Measurements from ENCODE around the gene IBA57. TPM values are rescaled to one million over a fixed set of nuclear protein-coding genes. Genes with fewer than 3 reads are reported as not detected.
"Not testable (repeated sequence)": the region's sequence is repeated elsewhere in the genome, so short reads cannot be mapped to it uniquely, and the experiment has no call there.

IBA57 gene
- polyA plus RNA-seq, 2 donors, result 1.5 to 3.5 TPM

DNA sequence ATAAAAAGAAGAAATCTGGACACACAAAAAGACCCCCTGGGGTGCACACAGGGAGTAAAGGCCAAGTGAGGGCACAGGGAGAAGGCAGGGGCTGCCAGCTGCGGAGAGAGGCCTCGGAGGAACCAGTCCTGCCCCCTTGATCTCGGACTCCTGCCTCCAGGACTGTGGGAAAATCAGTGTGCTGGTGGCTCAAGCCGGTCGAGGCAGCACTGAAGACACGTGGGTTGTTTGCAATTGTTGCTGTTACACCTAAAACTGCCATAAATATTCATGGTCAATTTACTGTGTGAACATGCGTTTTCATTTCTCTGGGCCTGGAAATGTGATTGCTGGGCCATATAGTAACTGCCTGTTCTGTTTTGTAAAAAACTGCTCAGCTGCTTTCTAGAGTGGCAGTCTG lies 18.5 kb downstream of the IBA57 start:
- no peaks in the 10 kb centered on the region for H3K36me3 ChIP-seq (ENCODE audit: control insufficient read depth in 2 of 2, insufficient read depth in 2 of 2, low read length in 1 of 2)
- H3K27me3 ChIP-seq (ENCODE audit: control insufficient read depth in 1 of 2, insufficient read depth in 2 of 2, low read length in 2 of 2), result no peaks in the 10 kb centered on the region
- H3K27ac ChIP-seq (ENCODE audit: low read depth in 2 of 2, low read length in 1 of 2), result no peak overlapping the region
- no peaks in the 10 kb centered on the region for H3K9me3 ChIP-seq (ENCODE audit: control insufficient read depth in 2 of 2, insufficient read depth in 1 of 2, low read depth in 1 of 2, low read length in 1 of 2)
- no peak overlapping the region for H3K4me3 ChIP-seq (ENCODE audit: low read depth in 1 of 2, low read length in 2 of 2)
- 79 to 80% methylated on average over 7 of the region's 7 CpGs for WGBS, 2 donors
- H3K4me1 ChIP-seq (ENCODE audit: control insufficient read depth in 2 of 2, insufficient read depth in 2 of 2, low read length in 1 of 2), result no peaks in the 10 kb centered on the region

DNA sequence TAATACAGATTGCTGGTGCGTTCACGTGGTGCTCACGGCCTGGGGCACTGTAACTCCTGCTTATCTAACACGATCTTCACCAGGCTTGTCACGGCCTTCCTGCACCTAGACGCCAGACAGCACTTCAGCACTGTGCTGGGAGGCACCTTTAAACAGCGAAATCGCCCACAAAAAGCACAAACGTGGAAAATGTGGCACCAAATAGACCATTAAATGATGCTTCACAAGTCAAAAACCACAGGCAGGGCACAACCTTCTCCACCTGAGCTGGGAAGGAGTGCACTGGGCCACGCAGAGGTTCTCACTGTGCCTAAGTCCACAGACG lies 20.0 kb downstream of the IBA57 start:
- no peaks in the 10 kb centered on the region for H3K9me3 ChIP-seq (ENCODE audit: control insufficient read depth in 2 of 2, insufficient read depth in 1 of 2, low read depth in 1 of 2, low read length in 1 of 2)
- WGBS, 2 donors, result 73 to 77% methylated on average over 11 of the region's 11 CpGs
- no peaks in the 10 kb centered on the region for H3K27me3 ChIP-seq (ENCODE audit: control insufficient read depth in 1 of 2, insufficient read depth in 2 of 2, low read length in 2 of 2)
- no peaks in the 10 kb centered on the region for H3K36me3 ChIP-seq (ENCODE audit: control insufficient read depth in 2 of 2, insufficient read depth in 2 of 2, low read length in 1 of 2)
- H3K4me3 ChIP-seq (ENCODE audit: low read depth in 1 of 2, low read length in 2 of 2), result no peak overlapping the region
- H3K27ac ChIP-seq (ENCODE audit: low read depth in 2 of 2, low read length in 1 of 2), result no peak overlapping the region
- H3K4me1 ChIP-seq (ENCODE audit: control insufficient read depth in 2 of 2, insufficient read depth in 2 of 2, low read length in 1 of 2), result no peaks in the 10 kb centered on the region

DNA sequence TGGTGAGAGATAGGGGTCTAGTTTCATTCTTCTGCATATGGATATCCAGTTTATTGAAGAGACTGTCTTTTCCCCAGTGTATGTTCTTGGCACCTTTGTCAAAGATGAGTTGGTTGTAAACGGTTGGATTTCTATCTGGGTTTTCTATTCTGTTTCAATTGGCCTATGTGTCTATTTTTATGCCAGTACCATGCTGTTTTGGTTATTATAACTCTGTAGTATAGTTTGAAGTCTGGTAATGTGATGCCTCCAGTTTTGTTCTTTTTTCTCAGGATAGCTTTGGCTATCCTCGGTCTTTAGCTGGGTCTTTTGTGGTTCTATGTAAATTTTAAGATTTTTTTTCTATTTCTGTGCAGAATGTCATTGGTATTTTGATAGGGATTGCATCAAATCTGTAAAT lies 22.6 kb downstream of the IBA57 start:
- H3K27me3 ChIP-seq (ENCODE audit: control insufficient read depth in 1 of 2, insufficient read depth in 2 of 2, low read length in 2 of 2); H3K36me3 ChIP-seq (ENCODE audit: control insufficient read depth in 2 of 2, insufficient read depth in 2 of 2, low read length in 1 of 2); H3K9me3 ChIP-seq (ENCODE audit: control insufficient read depth in 2 of 2, insufficient read depth in 1 of 2, low read depth in 1 of 2, low read length in 1 of 2); H3K27ac ChIP-seq (ENCODE audit: low read depth in 2 of 2, low read length in 1 of 2); H3K4me1 ChIP-seq (ENCODE audit: control insufficient read depth in 2 of 2, insufficient read depth in 2 of 2, low read length in 1 of 2); H3K4me3 ChIP-seq (ENCODE audit: low read depth in 1 of 2, low read length in 2 of 2): not testable (repeated sequence)
- 75 to 83% methylated on average over 2 of the region's 2 CpGs for WGBS, 2 donors

DNA sequence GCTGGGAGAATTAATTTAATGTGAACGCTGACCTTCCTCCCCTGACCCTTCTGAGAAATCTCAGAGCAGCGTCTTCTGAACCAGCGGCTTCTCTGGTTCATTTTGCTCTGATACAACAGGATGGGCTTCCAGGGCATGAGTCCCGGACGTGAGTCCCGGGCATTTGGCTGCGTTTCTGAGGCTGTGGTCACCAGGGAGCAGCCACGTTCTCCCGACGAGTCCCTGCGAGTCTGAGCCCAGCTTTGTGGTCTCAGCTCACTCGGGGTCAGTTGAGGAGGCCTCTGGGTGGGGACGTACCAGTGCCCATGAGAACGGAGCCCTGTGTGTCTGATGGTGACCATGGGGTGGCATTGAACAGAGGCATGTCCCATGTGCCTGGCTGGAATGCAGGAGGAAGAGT lies 24.6 kb downstream of the IBA57 start:
- Histone ChIP-seq H3K4me1 (ENCODE audit: control insufficient read depth in 2 of 2, insufficient read depth in 2 of 2, low read length in 1 of 2) (no peaks in the 10 kb centered on the region), H3K27me3 (ENCODE audit: control insufficient read depth in 1 of 2, insufficient read depth in 2 of 2, low read length in 2 of 2) (no peaks in the 10 kb centered on the region), H3K27ac (ENCODE audit: low read depth in 2 of 2, low read length in 1 of 2) (no peak overlapping the region), H3K9me3 (ENCODE audit: control insufficient read depth in 2 of 2, insufficient read depth in 1 of 2, low read depth in 1 of 2, low read length in 1 of 2) (no peaks in the 10 kb centered on the region), H3K4me3 (ENCODE audit: low read depth in 1 of 2, low read length in 2 of 2) (no peak overlapping the region), H3K36me3 (ENCODE audit: control insufficient read depth in 2 of 2, insufficient read depth in 2 of 2, low read length in 1 of 2) (no peaks in the 10 kb centered on the region)
- 86 to 87% methylated on average over 14 of the region's 14 CpGs for WGBS, 2 donors

DNA sequence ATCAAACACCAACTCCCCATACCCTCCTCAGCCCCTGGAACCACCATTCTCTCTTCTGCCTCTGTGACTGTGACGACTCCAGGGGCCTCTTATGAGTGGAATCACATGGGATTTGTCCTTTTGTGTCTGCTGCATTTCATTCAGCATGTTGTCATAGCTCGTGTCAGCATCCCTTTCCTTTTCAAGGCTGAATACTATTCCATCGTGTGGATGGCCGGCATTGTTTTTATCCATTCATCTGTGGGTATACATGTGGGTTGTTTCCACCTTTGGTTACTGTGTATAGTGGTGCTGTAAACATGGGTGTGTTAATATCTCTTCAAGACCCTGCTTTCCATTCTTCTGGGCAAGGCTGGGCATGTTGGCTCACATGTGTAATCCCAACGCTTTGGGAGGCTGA lies 25.2 kb downstream of the IBA57 start:
- Histone ChIP-seq H3K4me3 (ENCODE audit: low read depth in 1 of 2, low read length in 2 of 2) (no peak overlapping the region), H3K36me3 (ENCODE audit: control insufficient read depth in 2 of 2, insufficient read depth in 2 of 2, low read length in 1 of 2) (no peaks in the 10 kb centered on the region), H3K27ac (ENCODE audit: low read depth in 2 of 2, low read length in 1 of 2) (no peak overlapping the region), H3K4me1 (ENCODE audit: control insufficient read depth in 2 of 2, insufficient read depth in 2 of 2, low read length in 1 of 2) (no peaks in the 10 kb centered on the region), H3K9me3 (ENCODE audit: control insufficient read depth in 2 of 2, insufficient read depth in 1 of 2, low read depth in 1 of 2, low read length in 1 of 2) (no peaks in the 10 kb centered on the region), H3K27me3 (ENCODE audit: control insufficient read depth in 1 of 2, insufficient read depth in 2 of 2, low read length in 2 of 2) (no peaks in the 10 kb centered on the region)
- WGBS, 2 donors, result 88 to 90% methylated on average over 5 of the region's 5 CpGs

DNA sequence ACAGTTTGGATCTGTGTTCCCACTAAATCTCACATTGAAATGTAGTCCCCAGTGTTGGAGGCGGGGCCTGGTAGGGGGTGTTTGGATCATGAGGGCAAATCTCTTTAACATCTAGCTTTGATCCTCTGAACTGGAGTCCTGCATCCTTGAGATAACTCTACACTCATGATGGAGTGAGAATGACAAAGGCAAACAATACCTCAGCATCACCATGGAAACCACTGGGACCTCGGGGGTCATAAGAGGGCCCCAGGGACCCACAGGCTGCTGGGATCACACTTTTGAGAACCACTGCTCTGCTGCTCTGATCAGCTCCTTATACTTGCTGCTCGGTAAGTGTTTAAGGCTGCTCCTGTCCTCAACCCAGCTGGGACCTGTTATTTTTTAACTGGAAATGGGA lies 28.8 kb downstream of the IBA57 start:
- H3K4me3 ChIP-seq (ENCODE audit: low read depth in 1 of 2, low read length in 2 of 2), result no peak overlapping the region
- no peak overlapping the region for H3K27ac ChIP-seq (ENCODE audit: low read depth in 2 of 2, low read length in 1 of 2)
- no peaks in the 10 kb centered on the region for H3K27me3 ChIP-seq (ENCODE audit: control insufficient read depth in 1 of 2, insufficient read depth in 2 of 2, low read length in 2 of 2)
- 77 to 80% methylated on average over 3 of the region's 3 CpGs for WGBS, 2 donors
- no peaks in the 10 kb centered on the region for H3K9me3 ChIP-seq (ENCODE audit: control insufficient read depth in 2 of 2, insufficient read depth in 1 of 2, low read depth in 1 of 2, low read length in 1 of 2)
- H3K4me1 ChIP-seq (ENCODE audit: control insufficient read depth in 2 of 2, insufficient read depth in 2 of 2, low read length in 1 of 2), result no peaks in the 10 kb centered on the region
- H3K36me3 ChIP-seq (ENCODE audit: control insufficient read depth in 2 of 2, insufficient read depth in 2 of 2, low read length in 1 of 2), result no peaks in the 10 kb centered on the region

DNA sequence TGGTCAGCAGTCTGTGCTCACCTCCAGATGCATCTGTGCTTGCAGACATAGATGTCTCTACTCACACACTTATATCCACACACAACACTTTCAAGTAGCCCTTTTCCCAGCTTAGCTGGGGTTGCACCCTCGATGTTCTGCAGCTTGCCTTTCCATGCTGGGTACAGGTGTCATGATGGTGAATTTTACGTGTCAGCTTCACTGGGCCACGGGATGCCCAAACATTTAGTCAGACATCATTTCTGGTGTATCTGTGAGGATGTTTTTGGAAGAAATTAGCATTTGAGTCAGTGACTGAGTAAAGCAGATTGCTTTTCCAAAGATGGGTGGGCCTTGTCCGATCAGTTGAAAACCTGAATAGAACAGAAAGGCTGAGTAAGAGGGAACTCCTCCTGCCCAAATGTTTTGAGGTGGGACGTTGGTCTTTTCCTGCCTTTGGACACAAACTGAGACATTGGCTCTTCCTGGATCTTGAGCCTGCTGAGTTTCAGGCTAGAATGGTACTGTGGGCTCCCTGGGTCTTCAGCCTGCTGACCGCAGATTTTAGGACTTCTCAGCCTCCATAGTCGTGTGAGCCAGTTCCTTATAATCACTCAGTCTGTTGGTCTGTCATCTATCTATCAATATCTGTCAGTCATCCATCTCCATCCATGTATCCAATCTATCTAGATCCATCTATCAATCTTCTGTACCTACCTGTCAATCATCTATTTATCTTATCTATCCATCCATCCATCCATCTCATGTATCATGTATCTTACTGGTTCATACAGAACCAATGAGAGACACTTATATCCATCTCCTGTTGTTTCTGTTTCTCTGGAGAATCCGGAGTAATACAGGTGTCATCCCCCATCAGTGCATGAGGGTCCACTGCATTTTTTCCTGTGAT lies 29.6 kb downstream of the IBA57 start:
- Histone ChIP-seq H3K27me3 (ENCODE audit: control insufficient read depth in 1 of 2, insufficient read depth in 2 of 2, low read length in 2 of 2) (no peaks in the 10 kb centered on the region), H3K4me1 (ENCODE audit: control insufficient read depth in 2 of 2, insufficient read depth in 2 of 2, low read length in 1 of 2) (no peaks in the 10 kb centered on the region), H3K27ac (ENCODE audit: low read depth in 2 of 2, low read length in 1 of 2) (no peak overlapping the region), H3K4me3 (ENCODE audit: low read depth in 1 of 2, low read length in 2 of 2) (no peak overlapping the region), H3K9me3 (ENCODE audit: control insufficient read depth in 2 of 2, insufficient read depth in 1 of 2, low read depth in 1 of 2, low read length in 1 of 2) (no peaks in the 10 kb centered on the region), H3K36me3 (ENCODE audit: control insufficient read depth in 2 of 2, insufficient read depth in 2 of 2, low read length in 1 of 2) (no peaks in the 10 kb centered on the region)
- WGBS, 2 donors, result 87 to 92% methylated on average over 8 of the region's 8 CpGs

DNA sequence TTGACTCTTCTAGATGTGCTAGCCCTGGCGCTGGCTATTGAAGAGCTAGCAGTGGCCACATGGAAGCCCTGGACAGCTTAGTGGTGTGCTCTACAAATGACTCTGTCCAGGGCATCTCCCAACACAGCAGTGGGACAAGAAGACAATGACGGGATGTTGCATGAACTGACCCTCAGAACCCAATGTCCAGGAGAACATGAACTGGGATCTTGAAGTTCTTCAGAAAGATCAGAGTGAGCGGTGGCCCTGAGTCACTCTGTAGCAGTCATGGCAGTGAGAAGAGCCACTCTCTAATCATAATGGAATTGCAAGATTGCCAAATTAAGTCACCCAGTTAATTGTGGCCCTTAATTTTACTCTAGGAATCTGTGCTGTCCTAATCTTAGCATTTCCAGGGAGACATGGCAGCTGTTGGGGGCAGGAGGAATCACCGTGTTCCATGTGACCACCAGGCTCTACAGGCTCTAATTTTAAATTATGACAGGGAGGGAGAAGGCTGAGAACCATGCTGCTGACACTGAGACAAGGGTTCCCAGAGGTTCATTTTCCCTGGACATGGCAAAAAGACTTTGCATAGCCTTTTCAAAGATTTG lies 32.0 kb downstream of the IBA57 start:
- H3K27ac ChIP-seq (ENCODE audit: low read depth in 2 of 2, low read length in 1 of 2), result no peak overlapping the region
- H3K36me3 ChIP-seq (ENCODE audit: control insufficient read depth in 2 of 2, insufficient read depth in 2 of 2, low read length in 1 of 2), result no peaks in the 10 kb centered on the region
- no peak overlapping the region for H3K4me3 ChIP-seq (ENCODE audit: low read depth in 1 of 2, low read length in 2 of 2)
- no peaks in the 10 kb centered on the region for H3K27me3 ChIP-seq (ENCODE audit: control insufficient read depth in 1 of 2, insufficient read depth in 2 of 2, low read length in 2 of 2)
- H3K4me1 ChIP-seq (ENCODE audit: control insufficient read depth in 2 of 2, insufficient read depth in 2 of 2, low read length in 1 of 2), result no peaks in the 10 kb centered on the region
- WGBS, 2 donors, result 94% methylated on average over 4 of the region's 4 CpGs
- no peaks in the 10 kb centered on the region for H3K9me3 ChIP-seq (ENCODE audit: control insufficient read depth in 2 of 2, insufficient read depth in 1 of 2, low read depth in 1 of 2, low read length in 1 of 2)

DNA sequence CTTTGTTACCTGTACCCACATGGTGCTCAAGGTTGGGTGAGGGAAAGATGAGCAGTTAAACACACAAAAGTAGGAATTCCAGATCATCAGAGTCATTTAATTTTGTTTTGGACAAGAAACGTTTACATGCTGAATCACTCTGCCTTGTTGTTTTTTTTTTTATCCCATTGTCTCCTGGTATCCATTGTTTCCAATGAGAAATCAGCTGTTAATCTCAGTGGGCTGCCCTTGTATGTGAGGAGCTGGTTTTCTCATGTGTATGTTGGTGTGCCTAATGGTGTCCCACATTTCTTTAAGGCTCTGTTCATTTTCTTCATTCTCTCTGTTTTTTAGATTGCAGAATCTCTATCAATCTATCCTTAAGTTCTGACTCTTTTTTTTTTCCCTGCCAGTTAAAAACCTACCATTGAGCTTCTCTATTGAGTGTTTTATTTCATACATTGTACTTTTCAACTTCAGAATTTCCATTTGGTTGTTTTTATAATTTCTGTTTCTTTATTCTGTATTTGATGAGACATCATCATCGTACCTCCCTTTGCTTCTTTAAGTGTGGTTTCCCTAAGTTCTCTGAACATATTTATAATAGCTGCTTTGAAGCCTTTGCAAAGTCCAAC lies 33.5 kb downstream of the IBA57 start:
- Histone ChIP-seq H3K4me1 (ENCODE audit: control insufficient read depth in 2 of 2, insufficient read depth in 2 of 2, low read length in 1 of 2) (no peaks in the 10 kb centered on the region), H3K9me3 (ENCODE audit: control insufficient read depth in 2 of 2, insufficient read depth in 1 of 2, low read depth in 1 of 2, low read length in 1 of 2) (no peaks in the 10 kb centered on the region), H3K27ac (ENCODE audit: low read depth in 2 of 2, low read length in 1 of 2) (no peak overlapping the region), H3K27me3 (ENCODE audit: control insufficient read depth in 1 of 2, insufficient read depth in 2 of 2, low read length in 2 of 2) (no peaks in the 10 kb centered on the region), H3K4me3 (ENCODE audit: low read depth in 1 of 2, low read length in 2 of 2) (no peak overlapping the region), H3K36me3 (ENCODE audit: control insufficient read depth in 2 of 2, insufficient read depth in 2 of 2, low read length in 1 of 2) (no peaks in the 10 kb centered on the region)
- 57 to 71% methylated on average over 2 of the region's 2 CpGs for WGBS, 2 donors

DNA sequence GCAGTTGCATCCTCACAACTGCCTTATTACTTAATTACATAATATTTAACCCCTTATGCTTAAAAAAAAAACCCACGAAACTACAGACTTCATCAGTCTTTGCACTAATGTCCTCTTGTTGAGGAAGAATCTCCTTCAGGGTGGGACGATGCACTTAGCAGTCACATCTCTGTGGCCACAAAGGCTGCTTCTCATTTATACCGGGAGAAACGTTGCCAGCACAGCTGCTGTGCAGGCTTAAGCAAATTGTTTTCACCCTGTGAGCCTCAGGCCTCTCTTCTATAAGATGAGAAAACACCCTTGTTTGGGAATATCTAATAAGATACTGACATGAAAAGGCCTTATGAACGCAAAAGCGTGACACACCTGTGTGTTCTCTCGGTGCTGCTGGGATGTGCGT lies 39.4 kb downstream of the IBA57 start:
- Histone ChIP-seq H3K27ac (ENCODE audit: low read depth in 2 of 2, low read length in 1 of 2) (no peak overlapping the region), H3K4me1 (ENCODE audit: control insufficient read depth in 2 of 2, insufficient read depth in 2 of 2, low read length in 1 of 2) (peaks cover 0 to 3% of the 10 kb centered on the region in 2 donors), H3K4me3 (ENCODE audit: low read depth in 1 of 2, low read length in 2 of 2) (no peak overlapping the region), H3K36me3 (ENCODE audit: control insufficient read depth in 2 of 2, insufficient read depth in 2 of 2, low read length in 1 of 2) (no peaks in the 10 kb centered on the region), H3K27me3 (ENCODE audit: control insufficient read depth in 1 of 2, insufficient read depth in 2 of 2, low read length in 2 of 2) (no peaks in the 10 kb centered on the region), H3K9me3 (ENCODE audit: control insufficient read depth in 2 of 2, insufficient read depth in 1 of 2, low read depth in 1 of 2, low read length in 1 of 2) (no peaks in the 10 kb centered on the region)
- 41 to 47% methylated on average over 8 of the region's 8 CpGs for WGBS, 2 donors
